Adipocyte (in vitro differentiated cells): ENCODE measurements around the gene TANC1.

Source experiments
- DNase-seq: peaks from one replicate; pipeline ENCODE4 v3.0.0-alpha.2; 2015; ENCODE audit warnings: low read depth
- H3K27me3 ChIP-seq: replicated peaks from 2 replicates; pipeline ENCODE4 v1.7.0; 2013; ENCODE audit warnings: mild to moderate bottlenecking, low read length, moderate library complexity; ENCODE audit not compliant: control insufficient read depth, insufficient read depth
- H3K36me3 ChIP-seq: 2 replicates; pipeline ENCODE4 v1.7.0; 2013; ENCODE audit warnings: low read length, mild to moderate bottlenecking, moderate library complexity; ENCODE audit not compliant: control insufficient read depth, insufficient read depth, severe bottlenecking
- H3K4me1 ChIP-seq: 2 replicates; pipeline ENCODE4 v1.7.0; 2013; ENCODE audit warnings: mild to moderate bottlenecking, low read length, moderate library complexity; ENCODE audit not compliant: control insufficient read depth, insufficient read depth
- H3K4me3 ChIP-seq: 2 replicates; pipeline ENCODE4 v1.7.0; 2013; ENCODE audit warnings: mild to moderate bottlenecking, low read length, moderate library complexity
- H3K9ac ChIP-seq: 2 replicates; pipeline ENCODE4 v1.7.0; 2013; ENCODE audit warnings: mild to moderate bottlenecking, low read length, moderate library complexity
- H3K9me3 ChIP-seq: 2 replicates; pipeline ENCODE4 v1.7.0; 2013; ENCODE audit warnings: mild to moderate bottlenecking, low read length, moderate library complexity; ENCODE audit not compliant: control insufficient read depth

The TANC1 gene

GRCh38 chr2:159066541-159067156, 98.2 kb downstream of the TANC1 start:
- Histone ChIP-seq H3K4me3 (no peak overlapping the region), H3K27me3 (no peaks in the 10 kb centered on the region), H3K9ac (no peak overlapping the region), H3K4me1 (peaks cover 47% of the 10 kb centered on the region), H3K9me3 (no peaks in the 10 kb centered on the region), H3K36me3 (peaks cover 7% of the 10 kb centered on the region)
- DNase-seq, result no peak

GRCh38 chr2:159067971-159068370, 99.5 kb downstream of the TANC1 start:
- no peak overlapping the region for H3K9ac ChIP-seq
- no peak overlapping the region for H3K4me3 ChIP-seq
- H3K4me1 ChIP-seq, result peaks cover 59% of the 10 kb centered on the region
- H3K9me3 ChIP-seq, result no peaks in the 10 kb centered on the region
- no peaks in the 10 kb centered on the region for H3K27me3 ChIP-seq
- DNase-seq, result no peak
- peaks cover 7% of the 10 kb centered on the region for H3K36me3 ChIP-seq

GRCh38 chr2:159069229-159069628, 100.8 kb downstream of the TANC1 start:
- peaks cover 72% of the 10 kb centered on the region for H3K4me1 ChIP-seq
- no peak overlapping the region for H3K4me3 ChIP-seq
- H3K9ac ChIP-seq, result peak overlapping the region; percentile 76
- H3K27me3 ChIP-seq, result no peaks in the 10 kb centered on the region
- no peaks in the 10 kb centered on the region for H3K9me3 ChIP-seq
- peaks cover 7% of the 10 kb centered on the region for H3K36me3 ChIP-seq
- no peak for DNase-seq

DNA sequence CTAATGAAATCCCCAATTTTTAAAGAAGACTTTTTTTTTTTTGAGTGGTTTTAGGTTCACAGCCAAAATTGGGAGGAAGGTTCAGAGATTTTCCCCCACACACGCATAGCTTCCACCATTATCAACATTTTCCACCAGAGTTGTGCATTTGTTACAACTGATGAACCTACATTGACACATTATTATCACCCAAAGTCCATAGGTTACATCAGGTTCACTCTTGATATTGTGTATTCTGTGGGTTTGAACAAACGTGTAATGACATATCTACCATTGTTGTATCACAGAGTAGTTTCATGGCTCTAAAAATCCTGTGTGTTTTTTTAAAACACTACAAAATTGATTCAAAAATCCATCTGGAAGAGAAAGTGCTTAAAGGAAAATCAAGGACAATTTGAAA, 101.8 kb downstream of the TANC1 start:
- peaks cover 69% of the 10 kb centered on the region for H3K4me1 ChIP-seq
- no peaks in the 10 kb centered on the region for H3K9me3 ChIP-seq
- peaks cover 7% of the 10 kb centered on the region for H3K36me3 ChIP-seq
- peak overlapping the region; percentile 76 for H3K9ac ChIP-seq
- DNase-seq, result no peak
- no peak overlapping the region for H3K4me3 ChIP-seq
- H3K27me3 ChIP-seq, result no peaks in the 10 kb centered on the region

GRCh38 chr2:159071190-159071915, 102.9 kb downstream of the TANC1 start:
- no peaks in the 10 kb centered on the region for H3K27me3 ChIP-seq
- H3K4me1 ChIP-seq, result peaks cover 72% of the 10 kb centered on the region
- no peak overlapping the region for H3K4me3 ChIP-seq
- H3K9ac ChIP-seq, result peak overlapping the region; percentile 18
- no peaks in the 10 kb centered on the region for H3K9me3 ChIP-seq
- peaks cover 7% of the 10 kb centered on the region for H3K36me3 ChIP-seq
- DNase-seq, result peak; percentile 88

DNA sequence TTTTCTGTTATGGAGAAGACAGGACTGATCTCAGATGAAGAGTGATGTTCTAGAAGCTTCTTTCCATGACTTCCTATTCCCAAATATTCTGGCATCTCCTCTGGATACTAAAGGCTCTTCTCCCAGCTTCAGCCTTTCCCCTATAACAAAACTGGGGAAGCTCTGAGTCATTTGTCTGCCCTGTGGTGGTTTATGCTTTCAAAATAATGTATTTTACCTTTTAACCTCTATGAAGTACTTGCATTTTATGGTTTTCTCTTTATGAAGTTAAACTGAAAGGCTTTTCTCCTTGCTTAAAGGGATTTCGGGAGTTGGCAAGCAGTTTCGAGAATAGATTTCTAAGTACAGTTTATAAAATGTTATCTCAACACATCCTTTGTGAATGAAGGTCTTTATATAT, 104.4 kb downstream of the TANC1 start:
- Histone ChIP-seq H3K9me3 (no peaks in the 10 kb centered on the region), H3K4me1 (peaks cover 83% of the 10 kb centered on the region), H3K27me3 (no peaks in the 10 kb centered on the region), H3K9ac (peak overlapping the region; percentile 71), H3K4me3 (no peak overlapping the region), H3K36me3 (no peaks in the 10 kb centered on the region)
- DNase-seq, result peak; percentile 74

GRCh38 chr2:159073256-159073655, 104.8 kb downstream of the TANC1 start:
- DNase-seq, result peak; percentile 48
- H3K4me3 ChIP-seq, result no peak overlapping the region
- H3K36me3 ChIP-seq, result no peaks in the 10 kb centered on the region
- peaks cover 85% of the 10 kb centered on the region for H3K4me1 ChIP-seq
- no peaks in the 10 kb centered on the region for H3K27me3 ChIP-seq
- H3K9ac ChIP-seq, result peak overlapping the region; percentile 71
- H3K9me3 ChIP-seq, result no peaks in the 10 kb centered on the region

DNA sequence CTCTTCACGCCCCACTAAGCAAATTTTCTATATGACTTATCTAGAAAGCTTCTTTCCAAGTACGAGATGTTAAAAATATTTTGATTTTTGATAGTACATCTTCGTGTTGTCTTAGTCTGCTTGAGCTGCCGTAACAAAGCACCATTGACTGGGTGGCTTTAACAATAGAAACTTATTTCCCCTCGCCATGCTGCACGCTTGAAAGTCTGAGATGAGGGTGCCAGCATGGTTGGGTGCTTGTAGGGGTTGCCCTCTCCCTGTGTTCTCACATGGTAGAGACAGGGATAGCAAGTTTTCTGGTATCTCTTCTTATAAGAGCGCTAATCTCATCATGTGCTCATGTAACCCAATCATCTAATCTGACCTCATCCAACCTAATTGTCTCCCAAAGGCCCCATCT, 106.2 kb downstream of the TANC1 start:
- DNase-seq, result no peak
- Histone ChIP-seq H3K36me3 (no peaks in the 10 kb centered on the region), H3K4me1 (peaks cover 79% of the 10 kb centered on the region), H3K9ac (no peak overlapping the region), H3K4me3 (no peak overlapping the region), H3K27me3 (no peaks in the 10 kb centered on the region), H3K9me3 (no peaks in the 10 kb centered on the region)

DNA sequence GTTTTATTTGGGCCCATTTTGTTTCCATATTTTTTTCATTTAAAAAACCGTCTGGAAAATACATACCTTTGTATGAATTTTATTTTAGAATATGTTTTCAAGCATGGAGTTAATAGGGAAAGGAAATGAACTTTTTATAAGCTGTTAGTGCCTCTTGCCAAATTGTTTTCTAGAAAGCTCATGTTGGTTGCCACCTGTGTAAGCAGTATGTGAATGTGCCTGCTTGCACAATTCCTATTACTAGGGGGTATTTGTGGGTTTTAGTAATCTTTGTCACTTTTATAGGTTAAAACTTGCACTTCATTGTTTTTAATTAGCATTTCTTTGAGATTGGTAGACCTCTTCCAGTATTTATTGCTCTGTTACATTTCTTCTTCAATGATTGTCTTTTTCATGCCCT, 107.3 kb downstream of the TANC1 start:
- peak overlapping the region; percentile 77 for H3K9ac ChIP-seq
- no peaks in the 10 kb centered on the region for H3K36me3 ChIP-seq
- no peaks in the 10 kb centered on the region for H3K27me3 ChIP-seq

DNA sequence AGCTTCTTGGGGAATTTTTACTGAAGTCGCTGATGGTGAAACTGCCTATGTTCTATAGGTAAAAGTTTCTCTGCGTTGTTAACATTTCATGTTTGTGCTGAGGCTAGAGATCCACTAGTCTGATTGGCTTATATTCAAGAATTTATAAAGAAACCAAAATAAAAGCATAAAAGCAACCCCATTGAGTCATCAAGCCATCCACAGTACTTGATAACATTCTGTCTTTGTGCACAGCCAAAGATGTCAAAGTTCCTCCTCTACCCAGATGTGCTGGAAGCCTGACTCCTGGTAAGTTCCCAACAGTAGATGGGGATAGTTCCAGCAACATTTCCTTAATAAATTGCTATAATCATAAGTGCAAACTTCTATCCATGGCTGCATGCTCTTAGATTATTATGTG, 107.8 kb downstream of the TANC1 start:
- Histone ChIP-seq H3K4me3 (peak overlapping the region; percentile 61), H3K4me1 (peaks cover 65% of the 10 kb centered on the region), H3K36me3 (no peaks in the 10 kb centered on the region), H3K9ac (peak overlapping the region; percentile 77), H3K9me3 (peaks cover 6% of the 10 kb centered on the region), H3K27me3 (no peaks in the 10 kb centered on the region)
- DNase-seq, result peak; percentile 67

More for the DNA sequence above, 107.3 kb downstream of the TANC1 start:
- no peak for DNase-seq
- Histone ChIP-seq H3K4me1 (peaks cover 70% of the 10 kb centered on the region), H3K4me3 (peak overlapping the region; percentile 61), H3K9me3 (peaks cover 6% of the 10 kb centered on the region)

DNA sequence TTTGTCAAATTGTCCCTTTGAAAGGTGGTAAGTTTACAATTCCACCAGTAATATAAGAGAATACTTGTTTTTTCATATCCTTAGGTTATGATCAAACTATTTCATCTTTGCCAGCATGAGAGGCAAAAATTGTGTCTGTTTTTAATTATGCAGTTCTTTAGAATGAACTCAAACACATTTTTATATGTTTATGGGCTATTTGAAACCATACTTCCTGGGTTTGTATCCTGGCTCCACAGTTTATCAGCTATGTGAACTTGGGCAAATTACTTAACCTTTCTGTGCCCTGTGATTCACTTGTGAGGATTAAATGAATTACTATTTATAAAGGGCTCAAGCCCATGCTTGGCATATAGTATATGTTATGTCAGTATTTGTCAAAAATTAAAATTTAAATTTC, 109.4 kb downstream of the TANC1 start:
- H3K4me3 ChIP-seq, result no peak overlapping the region
- H3K36me3 ChIP-seq, result no peaks in the 10 kb centered on the region
- peak; percentile 51 for DNase-seq
- no peaks in the 10 kb centered on the region for H3K27me3 ChIP-seq
- peaks cover 6% of the 10 kb centered on the region for H3K9me3 ChIP-seq
- H3K4me1 ChIP-seq, result peaks cover 49% of the 10 kb centered on the region
- H3K9ac ChIP-seq, result no peak overlapping the region
